HepG2 (cell line): Measurements from ENCODE around the gene CASKIN2. TPM values are rescaled to one million over a fixed set of nuclear protein-coding genes. Genes with fewer than 3 reads are reported as not detected.
A peak's percentile ranks its signal among the peaks of the same experiment; 100 is the strongest.

Source experiments
- FOXP1 ChIP-seq, 2 experiments: fragments of 450-650 bp in 1 of 2; IDR thresholded peaks; 2 replicates each; pipeline ENCODE4 v1.6.1; 2017 to 2018; ENCODE audit warnings: antibody characterized with exemption in 1 of 2
- IKZF1 ChIP-seq: fragments of 450-650 bp; IDR thresholded peaks from 2 replicates; pipeline ENCODE4 v1.7.1; 2016
- MIER2 ChIP-seq: IDR thresholded peaks from 2 replicates; pipeline ENCODE4 v1.6.1; 2016; ENCODE audit warnings: missing biosample characterization, missing genetic modification reagents
- NFKB2 ChIP-seq: sonication (generic); formaldehyde crosslinking; IDR thresholded peaks from 2 replicates; pipeline ENCODE4 v1.4.0; 2020; ENCODE audit warnings: missing genetic modification reagents, borderline replicate concordance
- PHF8 ChIP-seq: sonication (generic); formaldehyde crosslinking; IDR thresholded peaks from 2 replicates; pipeline ENCODE4 v1.5.0; 2020; ENCODE audit warnings: missing genetic modification reagents
- RBAK ChIP-seq: sonication (generic); formaldehyde crosslinking; IDR thresholded peaks from 2 replicates; pipeline ENCODE4 v1.5.1; 2020; ENCODE audit warnings: mild to moderate bottlenecking, missing genetic modification reagents
- SALL2 ChIP-seq: sonication (generic); formaldehyde crosslinking; IDR thresholded peaks from 2 replicates; pipeline ENCODE4 v1.8.1; 2023; ENCODE audit warnings: mild to moderate bottlenecking, missing genetic modification reagents, inconsistent platforms
- SETDB1 ChIP-seq: sonication (generic); formaldehyde crosslinking; IDR thresholded peaks from 2 replicates; pipeline ENCODE4 v1.5.1; 2020; ENCODE audit warnings: missing genetic modification reagents, mild to moderate bottlenecking, borderline replicate concordance
- SMARCE1 ChIP-seq: fragments of 450-650 bp; IDR thresholded peaks from 2 replicates; pipeline ENCODE4 v1.6.1; 2017; ENCODE audit warnings: borderline replicate concordance
- SUZ12 ChIP-seq: fragments of 150-350 bp; IDR thresholded peaks from 2 replicates; pipeline ENCODE4 v1.6.1; 2014; ENCODE audit warnings: low read depth, low read length
- ZNF121 ChIP-seq: sonication (generic); formaldehyde crosslinking; IDR thresholded peaks from 2 replicates; pipeline ENCODE4 v1.5.0; 2020; ENCODE audit warnings: mild to moderate bottlenecking, missing genetic modification reagents
- ZNF24 ChIP-seq: fragments of 450-650 bp; IDR thresholded peaks from 2 replicates; pipeline ENCODE4 v1.6.1; 2017; ENCODE audit warnings: antibody characterized with exemption, mild to moderate bottlenecking
- ZNF552 ChIP-seq: sonication (generic); formaldehyde crosslinking; IDR thresholded peaks from 2 replicates; pipeline ENCODE4 v1.9.0; 2022; ENCODE audit warnings: missing genetic modification reagents, mild to moderate bottlenecking, borderline replicate concordance
- ZNF616 ChIP-seq: sonication (generic); formaldehyde crosslinking; IDR thresholded peaks from 2 replicates; pipeline ENCODE4 v1.5.0; 2020; ENCODE audit warnings: low read depth, mild to moderate bottlenecking, missing genetic modification reagents
- polyA plus RNA-seq, 8 experiments: library from polyadenylated mRNA; depleted of rRNA in 3 of 8; stranded (reverse) in 7 of 8; unstranded in 1 of 8; fragments of >200 nt; fragmentation: Illumina TruSeq in 4 of 8; extraction: Trizol in 4 of 8; gene quantifications; 2 replicates each; pipeline versions ENCODE4 v1.2.1 to v1.2.3, GENCODE V29; 2011 to 2016; ENCODE audit warnings: low read depth in 4 of 8, missing spikeins in 1 of 8, mixed read lengths in 1 of 8; ENCODE audit not compliant: insufficient read depth in 1 of 8
- total RNA-seq, 5 experiments: library from RNA; depleted of rRNA; stranded (reverse); fragments of >200 nt; fragmentation: Illumina TruSeq; extraction: Trizol; gene quantifications; 2 replicates each; pipeline ENCODE4 v1.2.3, GENCODE V29; 2016; ENCODE audit warnings: low read depth in 1 of 5
- TF ChIP-seq, protein P1 (sequence below): sonication (generic); formaldehyde crosslinking; IDR thresholded peaks from 2 replicates; pipeline ENCODE4 v1.4.0; 2020; ENCODE audit warnings: missing genetic modification reagents
- TF ChIP-seq, protein P2 (sequence below), 2 experiments: fragments of 450-650 bp in 1 of 2; sonication (generic) in 1 of 2; formaldehyde crosslinking; IDR thresholded peaks; 2 replicates each; pipeline versions ENCODE4 v1.5.0 to v1.8.0; 2020 to 2022; ENCODE audit warnings: mild to moderate bottlenecking in 1 of 2, missing genetic modification reagents in 1 of 2
- TF ChIP-seq, protein P3 (sequence below): sonication (generic); IDR thresholded peaks from 2 replicates; pipeline ENCODE4 v1.6.1; 2016; ENCODE audit warnings: low read depth, borderline replicate concordance
- TF ChIP-seq, protein P4 (sequence below): sonication (generic); formaldehyde crosslinking; conservative IDR thresholded peaks from 2 replicates; pipeline ENCODE4 v1.4.0; 2020; ENCODE audit warnings: missing genetic modification reagents

The CASKIN2 gene
- total and polyA plus RNA-seq, 2 of the 13 experiments (the other 11 are each of a cell fraction or from before 2014, with no cell fraction given) = 5.2 to 7.8 TPM

DNA sequence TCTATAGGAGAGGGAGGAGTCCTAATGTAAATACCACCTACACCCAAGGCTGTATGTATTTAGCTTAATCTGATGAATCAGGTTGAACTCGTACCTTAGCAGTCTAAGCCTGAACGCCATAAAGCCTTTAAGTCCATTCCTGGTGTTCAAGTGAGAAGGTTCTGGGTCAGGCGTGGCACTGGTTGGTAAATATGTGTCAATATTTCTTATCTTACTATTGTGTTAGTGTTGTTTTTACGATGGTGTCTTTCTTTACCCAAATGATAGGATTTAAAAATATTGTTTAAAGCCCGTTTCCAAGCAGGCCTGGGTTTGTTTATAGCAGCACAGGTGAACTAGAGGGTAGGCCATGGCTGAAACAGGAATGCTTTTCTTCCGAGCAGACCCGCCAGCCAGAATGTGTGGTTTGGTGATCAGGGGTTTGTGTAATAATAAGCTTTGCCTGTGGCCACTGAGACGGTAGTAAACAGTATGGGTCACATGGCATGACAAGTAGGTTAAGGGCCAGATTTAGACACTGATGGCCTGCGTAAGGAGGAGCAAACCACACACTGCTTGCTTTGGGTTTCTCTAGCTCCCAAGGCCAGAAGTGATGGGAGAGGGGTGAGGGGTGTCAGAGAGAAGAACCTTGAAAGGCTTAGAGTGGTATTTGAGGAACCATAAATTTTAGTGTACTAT is 55.6 kb downstream of the CASKIN2 start (continued):
- TF ChIP-seq ZNF24 (no peak), ZNF616 (CRISPR knock-in tag) (no peak), IKZF1 (no peak), SMARCE1 (no peak), RBAK (no peak), FOXP1 (IDR thresholded peaks at IDR 0.05) (peak; percentile 81; the same call in 1 of the 2 replicates), FOXP1 (CRISPR knock-in tag; IDR thresholded peaks at IDR 0.05) (peak; percentile 91), ZNF121 (CRISPR knock-in tag) (no peak), MIER2 (0 out of 2 replicates have a peak, but pooled peaks have one; percentile 52), PHF8 (CRISPR knock-in tag) (0 out of 2 replicates have a peak, but pooled peaks have one; percentile 26), NFKB2 (CRISPR knock-in tag) (no peak), ZNF552 (no peak), SUZ12 (no peak), SETDB1 (CRISPR knock-in tag) (no peak), SALL2 (CRISPR knock-in tag) (no peak)
- TF ChIP-seq, protein P1, sequence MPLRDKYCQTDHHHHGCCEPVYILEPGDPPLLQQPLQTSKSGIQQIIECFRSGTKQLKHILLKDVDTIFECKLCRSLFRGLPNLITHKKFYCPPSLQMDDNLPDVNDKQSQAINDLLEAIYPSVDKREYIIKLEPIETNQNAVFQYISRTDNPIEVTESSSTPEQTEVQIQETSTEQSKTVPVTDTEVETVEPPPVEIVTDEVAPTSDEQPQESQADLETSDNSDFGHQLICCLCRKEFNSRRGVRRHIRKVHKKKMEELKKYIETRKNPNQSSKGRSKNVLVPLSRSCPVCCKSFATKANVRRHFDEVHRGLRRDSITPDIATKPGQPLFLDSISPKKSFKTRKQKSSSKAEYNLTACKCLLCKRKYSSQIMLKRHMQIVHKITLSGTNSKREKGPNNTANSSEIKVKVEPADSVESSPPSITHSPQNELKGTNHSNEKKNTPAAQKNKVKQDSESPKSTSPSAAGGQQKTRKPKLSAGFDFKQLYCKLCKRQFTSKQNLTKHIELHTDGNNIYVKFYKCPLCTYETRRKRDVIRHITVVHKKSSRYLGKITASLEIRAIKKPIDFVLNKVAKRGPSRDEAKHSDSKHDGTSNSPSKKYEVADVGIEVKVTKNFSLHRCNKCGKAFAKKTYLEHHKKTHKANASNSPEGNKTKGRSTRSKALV (CRISPR knock-in tag) = peak; percentile 88
- TF ChIP-seq, protein P2, sequence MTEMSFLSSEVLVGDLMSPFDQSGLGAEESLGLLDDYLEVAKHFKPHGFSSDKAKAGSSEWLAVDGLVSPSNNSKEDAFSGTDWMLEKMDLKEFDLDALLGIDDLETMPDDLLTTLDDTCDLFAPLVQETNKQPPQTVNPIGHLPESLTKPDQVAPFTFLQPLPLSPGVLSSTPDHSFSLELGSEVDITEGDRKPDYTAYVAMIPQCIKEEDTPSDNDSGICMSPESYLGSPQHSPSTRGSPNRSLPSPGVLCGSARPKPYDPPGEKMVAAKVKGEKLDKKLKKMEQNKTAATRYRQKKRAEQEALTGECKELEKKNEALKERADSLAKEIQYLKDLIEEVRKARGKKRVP (CRISPR knock-in tag; IDR thresholded peaks at IDR 0.05) = peak in 1 of 2 experiments; percentile 10; a peak in 1 of 4 replicates
- TF ChIP-seq, protein P3, sequence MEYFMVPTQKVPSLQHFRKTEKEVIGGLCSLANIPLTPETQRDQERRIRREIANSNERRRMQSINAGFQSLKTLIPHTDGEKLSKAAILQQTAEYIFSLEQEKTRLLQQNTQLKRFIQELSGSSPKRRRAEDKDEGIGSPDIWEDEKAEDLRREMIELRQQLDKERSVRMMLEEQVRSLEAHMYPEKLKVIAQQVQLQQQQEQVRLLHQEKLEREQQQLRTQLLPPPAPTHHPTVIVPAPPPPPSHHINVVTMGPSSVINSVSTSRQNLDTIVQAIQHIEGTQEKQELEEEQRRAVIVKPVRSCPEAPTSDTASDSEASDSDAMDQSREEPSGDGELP = peak; percentile 40; the same call in 1 of the 2 replicates
- TF ChIP-seq, protein P4, sequence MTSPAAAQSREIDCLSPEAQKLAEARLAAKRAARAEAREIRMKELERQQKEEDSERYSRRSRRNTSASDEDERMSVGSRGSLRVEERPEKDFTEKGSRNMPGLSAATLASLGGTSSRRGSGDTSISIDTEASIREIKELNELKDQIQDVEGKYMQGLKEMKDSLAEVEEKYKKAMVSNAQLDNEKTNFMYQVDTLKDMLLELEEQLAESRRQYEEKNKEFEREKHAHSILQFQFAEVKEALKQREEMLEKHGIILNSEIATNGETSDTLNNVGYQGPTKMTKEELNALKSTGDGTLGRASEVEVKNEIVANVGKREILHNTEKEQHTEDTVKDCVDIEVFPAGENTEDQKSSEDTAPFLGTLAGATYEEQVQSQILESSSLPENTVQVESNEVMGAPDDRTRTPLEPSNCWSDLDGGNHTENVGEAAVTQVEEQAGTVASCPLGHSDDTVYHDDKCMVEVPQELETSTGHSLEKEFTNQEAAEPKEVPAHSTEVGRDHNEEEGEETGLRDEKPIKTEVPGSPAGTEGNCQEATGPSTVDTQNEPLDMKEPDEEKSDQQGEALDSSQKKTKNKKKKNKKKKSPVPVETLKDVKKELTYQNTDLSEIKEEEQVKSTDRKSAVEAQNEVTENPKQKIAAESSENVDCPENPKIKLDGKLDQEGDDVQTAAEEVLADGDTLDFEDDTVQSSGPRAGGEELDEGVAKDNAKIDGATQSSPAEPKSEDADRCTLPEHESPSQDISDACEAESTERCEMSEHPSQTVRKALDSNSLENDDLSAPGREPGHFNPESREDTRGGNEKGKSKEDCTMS (CRISPR knock-in tag) = no peak
